NT2/D1 (cell line): Measurements from ENCODE around the gene FCN2.

Experiments used
- YY1 ChIP-seq: IDR thresholded peaks from 2 replicates; pipeline ENCODE4 v1.6.1; 2011; ENCODE audit not compliant: insufficient read length, insufficient read depth
- ZNF274 ChIP-seq: IDR thresholded peaks from 2 replicates; pipeline ENCODE4 v1.6.1; 2011; ENCODE audit warnings: mild to moderate bottlenecking, low read depth, low read length

- no peak for TF ChIP-seq ZNF274
- TF ChIP-seq YY1, result no peak
Measured at GRCh38 chr9:134892221-134892620, 11.6 kb downstream of the FCN2 start.
